ENCODE data around the gene NAT8L.

GRCh38 chr4:2049381-2049780 lies 9.7 kb upstream of the NAT8L start:
- TF ChIP-seq POLR2AphosphoS2 (IDR thresholded peaks at IDR 0.05; ENCODE audit: low read depth, low read length) (no peak), FOSL2 (CRISPR knock-in tag; IDR thresholded peaks at IDR 0.05) (no peak), ZMYM2 (CRISPR knock-in tag; IDR thresholded peaks at IDR 0.05) (no peak), HOXA5 (CRISPR knock-in tag; IDR thresholded peaks at IDR 0.05) (no peak), HDAC2 (CRISPR knock-in tag; IDR thresholded peaks at IDR 0.05) (no peak), ZNF34 (CRISPR knock-in tag; IDR thresholded peaks at IDR 0.05; ENCODE audit: borderline replicate concordance) (no peak), PITX1 (CRISPR knock-in tag; IDR thresholded peaks at IDR 0.05) (no peak), ZNF670 (CRISPR knock-in tag; IDR thresholded peaks at IDR 0.05; ENCODE audit: borderline replicate concordance) (no peak), ELF1 (CRISPR knock-in tag; IDR thresholded peaks at IDR 0.05) (no peak), CREB1 (IDR thresholded peaks at IDR 0.05) (no peak), CREB1 (CRISPR knock-in tag; IDR thresholded peaks at IDR 0.05) (no peak), TCF7L2 (IDR thresholded peaks at IDR 0.05; ENCODE audit: low read depth, low read length) (no peak)
- TF ChIP-seq, protein P1, sequence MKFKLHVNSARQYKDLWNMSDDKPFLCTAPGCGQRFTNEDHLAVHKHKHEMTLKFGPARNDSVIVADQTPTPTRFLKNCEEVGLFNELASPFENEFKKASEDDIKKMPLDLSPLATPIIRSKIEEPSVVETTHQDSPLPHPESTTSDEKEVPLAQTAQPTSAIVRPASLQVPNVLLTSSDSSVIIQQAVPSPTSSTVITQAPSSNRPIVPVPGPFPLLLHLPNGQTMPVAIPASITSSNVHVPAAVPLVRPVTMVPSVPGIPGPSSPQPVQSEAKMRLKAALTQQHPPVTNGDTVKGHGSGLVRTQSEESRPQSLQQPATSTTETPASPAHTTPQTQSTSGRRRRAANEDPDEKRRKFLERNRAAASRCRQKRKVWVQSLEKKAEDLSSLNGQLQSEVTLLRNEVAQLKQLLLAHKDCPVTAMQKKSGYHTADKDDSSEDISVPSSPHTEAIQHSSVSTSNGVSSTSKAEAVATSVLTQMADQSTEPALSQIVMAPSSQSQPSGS (CRISPR knock-in tag; IDR thresholded peaks at IDR 0.05) = no peak
- TF ChIP-seq, protein P2, sequence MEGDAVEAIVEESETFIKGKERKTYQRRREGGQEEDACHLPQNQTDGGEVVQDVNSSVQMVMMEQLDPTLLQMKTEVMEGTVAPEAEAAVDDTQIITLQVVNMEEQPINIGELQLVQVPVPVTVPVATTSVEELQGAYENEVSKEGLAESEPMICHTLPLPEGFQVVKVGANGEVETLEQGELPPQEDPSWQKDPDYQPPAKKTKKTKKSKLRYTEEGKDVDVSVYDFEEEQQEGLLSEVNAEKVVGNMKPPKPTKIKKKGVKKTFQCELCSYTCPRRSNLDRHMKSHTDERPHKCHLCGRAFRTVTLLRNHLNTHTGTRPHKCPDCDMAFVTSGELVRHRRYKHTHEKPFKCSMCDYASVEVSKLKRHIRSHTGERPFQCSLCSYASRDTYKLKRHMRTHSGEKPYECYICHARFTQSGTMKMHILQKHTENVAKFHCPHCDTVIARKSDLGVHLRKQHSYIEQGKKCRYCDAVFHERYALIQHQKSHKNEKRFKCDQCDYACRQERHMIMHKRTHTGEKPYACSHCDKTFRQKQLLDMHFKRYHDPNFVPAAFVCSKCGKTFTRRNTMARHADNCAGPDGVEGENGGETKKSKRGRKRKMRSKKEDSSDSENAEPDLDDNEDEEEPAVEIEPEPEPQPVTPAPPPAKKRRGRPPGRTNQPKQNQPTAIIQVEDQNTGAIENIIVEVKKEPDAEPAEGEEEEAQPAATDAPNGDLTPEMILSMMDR (CRISPR knock-in tag; IDR thresholded peaks at IDR 0.05) = no peak
- TF ChIP-seq, protein P3, sequence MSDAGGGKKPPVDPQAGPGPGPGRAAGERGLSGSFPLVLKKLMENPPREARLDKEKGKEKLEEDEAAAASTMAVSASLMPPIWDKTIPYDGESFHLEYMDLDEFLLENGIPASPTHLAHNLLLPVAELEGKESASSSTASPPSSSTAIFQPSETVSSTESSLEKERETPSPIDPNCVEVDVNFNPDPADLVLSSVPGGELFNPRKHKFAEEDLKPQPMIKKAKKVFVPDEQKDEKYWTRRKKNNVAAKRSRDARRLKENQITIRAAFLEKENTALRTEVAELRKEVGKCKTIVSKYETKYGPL (CRISPR knock-in tag; IDR thresholded peaks at IDR 0.05) = no peak
